HG02981 (cell line): Measurements from ENCODE around the gene MEOX1.
"Not testable (repeated sequence)": the region's sequence is repeated elsewhere in the genome, so short reads cannot be mapped to it uniquely, and the experiment has no call there.

Experiments
- ATAC-seq: cut with Tn5 transposase; IDR thresholded peaks from one replicate; pipeline ENCODE4 v1.9.1; 2021; ENCODE audit warnings: mild to moderate bottlenecking, moderate library complexity; ENCODE audit not compliant: unreplicated experiment

The MEOX1 gene

DNA sequence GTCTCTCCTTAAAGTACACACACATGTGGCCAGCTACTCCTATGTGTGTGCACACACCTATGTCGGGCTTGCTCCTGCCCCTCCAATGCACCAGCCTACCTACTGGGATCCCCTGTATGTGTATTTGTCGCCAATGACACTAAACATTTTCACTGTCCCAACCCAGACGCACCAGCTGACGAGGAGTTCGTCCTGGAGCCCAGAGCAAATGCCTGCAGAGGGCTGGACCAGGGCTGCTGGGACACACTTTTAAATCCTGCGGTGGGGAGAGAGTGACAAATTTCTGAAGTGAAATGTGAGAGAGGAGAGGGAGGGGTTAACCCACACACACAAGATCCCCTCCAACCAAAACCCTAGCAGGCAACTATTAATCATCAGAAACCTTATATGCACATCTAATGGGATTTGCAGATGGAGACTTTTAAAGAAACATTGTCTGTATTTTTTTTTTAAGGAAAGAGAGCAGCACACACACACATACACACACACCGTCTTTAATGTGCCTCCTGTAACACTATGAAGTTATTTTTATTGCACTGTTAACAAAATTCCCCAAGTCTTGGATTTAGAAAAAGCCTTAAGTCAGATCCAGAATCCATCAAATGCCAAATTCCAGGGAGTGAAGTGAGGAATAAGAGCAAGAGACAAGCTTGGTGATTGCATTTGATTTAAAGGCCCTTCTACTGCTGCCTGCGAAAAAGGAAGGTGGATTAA is at the start of gene MEOX1:
MEOX1 (minus strand) TSS at position 224 of the 714 bp plus-strand sequence. CDS start 388 bp downstream, outside the sequence.
- ATAC-seq = no peak

DNA sequence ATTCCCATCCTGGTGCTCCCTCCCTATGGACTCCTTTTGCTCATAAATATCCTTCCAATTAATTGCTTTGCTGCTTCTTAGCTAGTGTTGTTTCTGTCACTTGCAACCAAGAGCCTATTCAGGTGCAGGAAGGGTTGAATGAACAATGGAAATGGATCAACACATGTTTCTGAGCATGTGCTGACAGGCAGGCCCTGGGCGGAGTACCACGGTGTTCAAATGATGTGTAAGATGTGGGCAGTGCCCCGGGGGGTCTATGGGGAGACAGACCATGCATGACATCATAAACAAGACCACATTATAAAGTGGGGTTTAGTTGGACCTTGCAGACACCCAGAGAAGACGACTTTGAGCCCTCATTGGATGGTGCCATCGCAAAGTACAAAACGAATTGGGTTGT is 48.4 kb upstream of the MEOX1 start:
- ATAC-seq = no peak

DNA sequence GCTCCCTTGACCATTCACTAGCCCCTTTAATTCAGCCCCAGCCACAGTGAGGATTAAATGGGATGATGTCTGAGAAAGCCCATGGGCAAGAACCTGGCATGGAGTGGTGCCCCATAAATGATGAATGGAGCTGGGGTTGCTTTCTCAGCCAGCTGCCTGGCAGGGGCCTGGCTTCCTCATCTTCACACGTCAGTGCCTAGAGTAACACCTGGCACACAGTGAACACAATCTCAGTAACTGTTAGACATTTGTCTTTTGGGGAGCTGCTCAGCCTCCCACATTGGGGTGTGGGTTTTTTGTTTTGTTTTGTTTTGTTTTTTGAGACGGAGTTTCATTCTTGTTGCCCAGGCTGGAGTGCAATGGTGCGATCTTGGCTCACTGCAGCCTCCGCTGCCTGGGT is 47.5 kb upstream of the MEOX1 start:
- ATAC-seq = no peak

DNA sequence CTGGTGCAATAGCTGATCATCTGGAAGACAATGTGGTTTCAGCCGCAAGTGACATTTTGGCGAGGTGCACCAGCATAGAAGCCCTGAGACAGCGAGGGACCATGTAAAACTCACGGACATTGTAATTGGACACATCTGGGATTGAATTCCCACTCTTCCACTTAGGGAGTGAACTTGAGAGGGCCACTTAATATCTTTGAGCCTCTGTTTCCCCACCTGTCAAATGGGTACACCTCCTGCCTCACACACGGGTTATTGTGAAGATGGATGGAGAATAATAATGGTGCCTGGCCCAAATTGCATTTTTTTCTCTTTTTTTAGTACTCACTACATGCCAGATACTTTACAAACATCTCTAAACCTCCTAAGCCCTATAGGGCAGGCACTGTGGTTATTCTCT is 45.5 kb upstream of the MEOX1 start:
- no peak for ATAC-seq

DNA sequence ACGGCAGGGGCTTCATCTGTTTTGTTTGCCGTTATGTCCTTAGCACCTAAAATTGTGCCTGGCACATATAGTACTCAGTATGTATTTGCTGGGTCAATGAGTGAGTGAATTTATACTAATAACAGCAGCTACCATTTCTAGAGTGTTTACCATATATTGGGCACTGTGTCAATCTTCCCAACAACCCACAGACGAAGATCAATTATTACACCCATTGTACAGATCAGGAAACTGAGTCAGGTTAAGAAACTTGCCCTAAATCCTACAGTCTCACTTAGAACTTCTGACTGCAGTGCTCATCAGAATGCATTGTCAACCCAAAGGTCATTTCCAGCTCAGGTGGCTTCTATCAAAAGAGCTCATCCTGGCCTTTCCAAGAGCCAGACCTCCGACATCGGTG is 44.5 kb upstream of the MEOX1 start:
- no peak for ATAC-seq

DNA sequence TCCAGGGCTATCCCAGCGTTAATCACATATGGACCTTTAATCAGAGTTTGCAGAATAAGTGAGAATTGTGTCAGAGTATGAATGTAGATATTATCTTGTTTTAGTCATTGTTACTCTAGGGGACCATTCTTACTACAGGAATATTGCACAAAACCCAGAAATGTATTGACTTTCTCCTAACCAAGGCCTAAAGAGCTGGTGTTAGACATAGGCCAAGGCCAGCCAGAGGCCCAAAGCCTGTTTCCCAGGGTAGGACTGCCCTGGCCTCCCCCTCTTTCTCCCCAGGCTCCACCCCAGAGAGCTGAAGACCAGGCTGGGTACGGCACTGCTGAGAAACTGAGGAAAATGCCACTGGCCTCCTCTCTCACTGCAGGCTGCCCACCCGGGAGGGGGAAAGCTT is 41.9 kb upstream of the MEOX1 start:
- no peak for ATAC-seq

DNA sequence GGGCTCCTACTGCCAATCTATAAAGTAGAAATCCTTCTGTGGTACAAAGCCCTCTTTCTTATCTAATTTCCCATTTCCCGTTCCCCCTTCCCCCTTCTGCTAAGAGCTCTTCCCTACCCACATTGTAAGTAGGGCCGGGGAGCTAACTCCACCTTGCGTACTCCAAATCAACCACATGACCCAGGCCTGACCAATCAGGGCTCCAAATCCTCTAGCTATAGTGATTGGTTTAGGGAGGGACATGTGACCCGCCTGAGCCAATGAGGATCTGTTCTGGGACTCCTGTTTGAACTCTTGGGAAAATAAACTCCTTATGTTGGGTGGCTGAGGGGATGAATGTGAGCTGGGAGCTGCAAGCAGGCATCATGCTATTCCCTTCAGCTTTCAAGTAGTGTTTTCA is 40.9 kb upstream of the MEOX1 start:
- no peak for ATAC-seq

DNA sequence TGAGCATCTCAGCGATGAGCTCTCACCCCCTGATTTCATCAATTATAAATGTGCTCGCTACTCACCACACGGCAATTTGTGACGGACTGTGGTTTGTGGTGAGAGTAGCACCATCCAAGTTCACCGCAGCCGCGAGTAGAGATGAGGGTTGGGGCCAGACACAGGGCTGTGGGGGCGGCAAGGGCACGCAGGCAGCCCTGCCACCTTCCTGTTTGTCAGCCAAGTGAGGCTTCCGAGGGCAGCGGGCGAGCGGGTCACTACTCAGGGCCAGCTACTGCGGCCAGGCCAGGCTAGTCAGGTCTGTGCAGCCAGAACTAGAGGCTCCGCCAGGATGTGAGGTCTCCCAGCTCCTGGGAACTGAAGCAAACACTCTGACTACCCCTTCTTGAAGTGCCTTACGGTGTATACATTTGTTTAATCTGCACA is 39.6 kb upstream of the MEOX1 start:
- peak; percentile 41 for ATAC-seq

DNA sequence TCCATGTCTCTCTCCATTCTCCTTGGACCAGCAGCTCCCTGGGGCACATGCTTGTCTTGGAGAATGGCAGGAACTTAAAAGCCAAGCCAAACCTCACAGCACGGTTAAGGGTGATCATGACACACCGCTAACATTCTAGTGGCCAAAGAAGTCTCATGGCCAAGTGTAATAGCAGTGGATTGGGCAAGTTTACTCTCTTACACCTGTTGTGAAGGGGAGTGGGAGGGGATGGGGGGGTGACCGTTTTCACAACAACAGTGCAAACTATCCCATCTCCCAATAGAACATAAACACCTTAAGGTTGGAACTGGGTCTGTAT is 37.7 kb upstream of the MEOX1 start:
- ATAC-seq = no peak

DNA sequence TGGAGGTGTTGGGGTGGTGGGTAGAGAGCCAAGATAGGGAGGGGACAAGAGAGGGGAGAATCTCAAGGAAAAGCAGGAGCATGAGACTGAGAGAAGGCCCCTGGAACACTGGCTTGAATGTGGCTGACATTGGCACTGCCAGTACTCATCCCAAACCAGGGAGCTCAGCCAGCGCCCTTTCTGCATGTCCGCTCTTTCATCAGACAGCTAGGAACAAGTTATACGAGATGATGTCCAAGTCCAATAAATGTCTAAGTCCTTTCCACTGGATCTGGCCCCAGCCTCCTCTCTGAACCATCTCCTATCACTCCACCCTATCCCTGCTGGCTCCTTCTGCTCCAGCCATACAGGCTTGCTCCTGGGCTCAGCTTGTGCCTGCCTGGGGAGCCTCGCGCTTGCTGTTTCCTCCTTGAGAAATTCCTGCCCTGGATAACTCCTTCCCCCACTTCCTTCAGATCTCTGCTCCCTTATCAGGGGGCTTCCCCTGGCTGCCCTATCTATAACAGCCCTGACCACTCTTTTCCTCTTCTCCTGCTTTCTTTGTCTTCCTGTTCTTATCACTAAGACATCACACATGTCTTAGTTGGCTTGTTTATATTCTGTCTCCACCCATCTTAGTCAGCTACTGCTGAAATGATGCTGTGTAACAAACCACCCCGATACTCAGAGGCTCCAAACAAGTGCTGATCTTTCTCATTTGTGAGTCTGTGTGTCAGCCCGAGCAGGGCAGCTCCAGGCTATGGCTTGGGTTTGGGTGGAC is 37.1 kb upstream of the MEOX1 start:
- no peak for ATAC-seq

DNA sequence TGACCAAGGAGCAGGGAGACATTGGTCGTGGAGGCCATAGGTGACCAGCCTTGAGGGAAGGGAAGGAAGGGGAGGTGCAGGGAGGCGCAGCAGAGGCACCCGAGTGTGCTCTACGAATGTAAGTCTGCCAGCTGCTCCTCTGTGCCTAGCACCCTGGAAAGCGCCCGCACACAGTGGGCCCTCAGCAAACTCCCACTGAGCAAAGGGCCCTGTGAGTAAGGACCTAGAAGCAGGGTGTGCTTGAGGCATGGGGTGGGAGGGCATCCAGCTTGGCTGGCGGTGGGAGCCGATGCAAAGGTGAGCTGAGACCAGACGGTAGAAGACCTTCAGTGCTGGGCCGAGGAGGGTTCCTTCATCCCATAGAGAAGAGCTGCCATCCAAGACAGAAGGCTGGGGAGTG is 36.2 kb upstream of the MEOX1 start:
- ATAC-seq = no peak

DNA sequence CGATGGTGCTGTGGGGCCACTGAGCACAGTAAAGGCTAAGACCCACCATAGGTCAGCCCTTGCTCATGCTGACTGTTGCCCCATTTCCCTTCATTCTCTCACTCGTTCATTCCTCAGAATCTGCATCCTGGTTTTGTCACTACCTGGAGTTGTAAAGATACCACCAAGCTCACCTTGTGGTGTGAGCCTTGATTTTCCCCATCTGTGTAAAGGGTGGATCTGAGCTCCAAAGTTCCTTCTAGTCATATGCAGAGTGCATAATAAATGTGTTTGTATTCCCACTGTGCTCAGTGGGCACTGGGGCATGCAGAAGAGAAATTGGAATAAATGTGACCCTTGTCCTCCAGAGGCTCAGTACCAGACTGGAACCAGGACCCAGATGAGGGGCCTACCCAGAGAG is 35.2 kb upstream of the MEOX1 start:
- ATAC-seq = no peak

DNA sequence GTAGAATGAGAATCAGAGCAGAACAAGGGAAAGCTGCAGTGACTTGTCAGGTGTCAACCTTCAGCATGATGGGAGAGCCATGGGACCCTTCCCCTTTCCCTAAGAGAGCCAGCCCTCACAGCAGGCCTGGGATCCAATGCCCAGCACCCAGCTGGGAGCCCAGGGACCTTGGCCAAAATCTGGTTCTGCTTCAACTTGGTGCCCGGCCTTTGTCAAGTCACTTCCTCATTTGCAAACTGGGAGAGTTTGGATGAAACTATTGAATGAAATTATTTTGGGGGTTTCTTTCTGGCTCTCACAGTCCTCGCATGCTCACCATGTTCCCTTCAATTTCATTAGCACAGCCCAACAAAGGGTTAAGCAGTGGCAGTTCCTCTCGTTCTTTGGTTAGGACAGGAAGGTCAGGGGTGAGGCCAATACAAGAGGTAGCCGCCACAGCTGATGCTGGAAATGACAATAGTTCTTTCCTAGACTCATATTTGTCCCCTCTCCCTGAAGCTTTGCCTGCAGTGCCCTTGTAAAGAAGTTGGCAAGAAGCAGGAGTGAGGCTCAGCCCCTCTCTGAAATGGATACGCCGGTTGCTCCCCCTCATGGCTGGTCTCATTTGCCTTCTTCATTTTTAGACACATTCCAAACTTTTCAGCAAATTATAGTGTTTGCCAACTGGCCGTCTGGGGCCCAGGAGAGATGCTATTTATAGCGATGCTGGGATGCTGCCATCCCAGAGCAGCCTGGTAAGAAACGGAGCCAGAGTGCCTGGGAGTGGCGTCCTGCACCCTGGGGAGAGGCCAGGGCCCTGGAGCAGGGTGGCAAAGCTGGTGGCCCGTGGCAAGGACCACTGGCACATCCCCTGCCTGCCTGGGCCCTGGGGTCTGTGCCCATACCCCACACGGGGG is 34.5 kb upstream of the MEOX1 start:
- no peak for ATAC-seq

DNA sequence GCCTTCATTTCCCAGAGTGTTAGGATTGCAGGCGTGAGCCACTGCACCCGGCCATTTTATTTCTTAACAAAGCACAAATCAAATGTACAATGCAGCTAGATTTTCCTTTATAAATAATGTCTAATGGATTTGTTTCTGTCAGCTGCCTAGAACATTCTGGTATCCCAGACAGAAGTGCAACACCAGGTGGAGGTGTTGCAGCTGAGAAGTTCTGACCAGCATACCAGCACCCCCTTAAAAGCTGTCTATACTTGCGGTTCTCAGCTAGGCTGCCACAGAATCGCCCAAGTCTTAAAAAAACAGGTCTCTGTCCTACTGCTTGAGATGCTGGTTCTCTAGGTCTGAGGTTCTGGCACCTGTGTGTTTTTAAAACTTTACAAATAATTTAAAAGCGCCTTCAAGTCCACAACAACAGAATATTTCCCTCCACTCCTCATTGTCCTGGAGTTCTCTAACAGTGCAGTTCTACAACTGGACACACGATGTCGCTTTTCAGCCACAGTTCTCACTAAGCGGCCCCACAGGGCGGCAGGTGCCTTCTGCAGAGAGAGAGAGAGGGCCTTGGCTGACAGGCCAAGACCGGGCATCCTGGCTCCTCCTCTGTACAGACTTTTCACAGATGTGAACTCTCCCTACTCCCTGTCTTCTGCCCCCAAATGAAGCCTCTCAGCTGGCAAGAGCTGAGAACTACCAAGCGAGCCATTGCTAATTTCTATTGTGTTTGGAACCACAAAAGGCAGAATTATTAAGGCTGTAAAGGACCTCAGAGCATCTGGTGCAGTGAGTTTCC is 32.6 kb upstream of the MEOX1 start:
- ATAC-seq = no peak

DNA sequence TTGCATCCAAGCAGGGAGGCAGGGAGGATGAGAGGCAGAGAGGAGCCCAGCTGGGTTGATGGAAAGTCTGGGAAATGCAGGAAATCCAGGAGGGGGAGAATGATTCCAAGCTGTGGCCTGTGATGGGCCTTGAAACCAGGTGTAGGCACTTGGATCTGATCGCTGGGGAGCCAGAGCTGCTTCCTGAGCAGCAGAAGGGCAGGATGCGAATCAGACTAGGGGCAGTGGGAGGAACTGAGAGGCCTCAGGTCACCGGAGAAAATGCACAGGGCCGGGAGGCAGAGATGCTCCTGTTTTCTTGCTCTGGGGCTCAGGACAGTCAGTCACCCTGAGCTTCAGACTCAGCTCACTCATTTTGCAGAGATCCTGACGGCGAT is 29.6 kb upstream of the MEOX1 start:
- ATAC-seq = no peak

DNA sequence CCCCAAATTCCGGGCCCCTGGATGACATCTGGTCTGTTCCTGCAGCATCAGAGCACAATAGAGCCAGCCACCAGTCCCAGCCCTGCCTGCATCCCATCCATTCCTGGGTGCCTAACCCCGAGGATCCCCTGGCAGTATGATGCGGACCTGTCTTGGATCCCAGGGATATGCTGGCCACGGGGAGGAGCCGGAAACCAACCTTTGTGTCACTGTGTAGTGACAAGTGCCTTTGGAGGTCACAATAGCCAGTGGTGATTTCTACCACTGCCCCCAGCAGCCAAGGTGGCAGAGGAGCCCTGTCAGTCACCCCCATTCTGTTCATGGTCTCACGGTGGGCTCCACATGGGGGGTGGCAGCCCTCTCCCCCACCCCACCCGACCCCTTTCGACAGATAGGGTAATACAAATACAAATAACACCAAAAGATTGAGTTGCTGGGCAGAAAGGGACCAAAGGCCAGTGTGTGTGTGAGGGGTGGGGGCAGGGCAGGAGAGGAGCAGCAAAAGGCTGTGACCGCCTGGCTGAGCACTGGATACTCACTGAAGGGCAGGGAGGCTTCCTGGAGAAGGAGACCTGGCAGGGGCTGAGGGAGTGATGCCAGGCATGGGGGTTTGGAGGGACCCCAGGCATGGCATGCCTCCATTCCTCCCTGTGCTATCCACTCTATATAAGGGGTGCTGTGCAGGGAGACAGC is 29.0 kb upstream of the MEOX1 start:
- ATAC-seq = no peak

DNA sequence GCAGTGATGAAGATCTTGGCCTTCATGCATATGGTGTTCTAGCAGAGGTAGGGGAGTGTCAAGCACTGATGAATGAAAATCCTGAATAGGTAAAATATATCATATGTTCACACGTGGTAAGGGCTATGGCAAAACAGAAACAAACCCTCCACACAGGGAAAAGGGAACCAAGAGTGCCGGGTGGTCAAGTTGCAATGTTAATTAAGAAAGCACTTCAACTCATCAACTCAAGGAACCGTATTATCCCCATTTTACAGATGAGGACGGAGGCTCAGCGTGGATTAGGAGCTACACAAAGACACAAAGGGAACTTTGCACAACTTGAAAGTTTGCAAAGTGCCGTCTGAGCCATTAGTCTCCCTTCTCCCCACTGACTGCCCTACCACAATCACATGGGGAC is 28.1 kb upstream of the MEOX1 start:
- no peak for ATAC-seq

DNA sequence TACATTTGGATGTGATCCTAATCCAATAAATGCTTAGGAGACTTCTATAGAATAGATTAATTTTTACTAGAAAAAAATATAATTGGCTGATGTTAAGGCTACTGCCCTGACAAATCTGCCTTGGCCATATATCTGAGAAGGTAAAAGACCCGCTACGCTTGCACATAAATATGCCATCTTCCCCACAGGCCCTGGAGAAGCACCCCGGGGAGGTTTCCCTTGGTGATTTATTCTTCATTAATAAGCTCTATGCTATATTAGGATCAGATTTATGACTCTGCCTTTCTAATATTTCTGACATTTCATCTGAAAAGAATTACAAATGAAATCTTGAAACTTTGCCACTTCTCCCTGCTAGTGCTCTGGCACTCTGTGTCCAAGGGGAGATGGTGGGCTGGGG is 27.4 kb upstream of the MEOX1 start:
- no peak for ATAC-seq

DNA sequence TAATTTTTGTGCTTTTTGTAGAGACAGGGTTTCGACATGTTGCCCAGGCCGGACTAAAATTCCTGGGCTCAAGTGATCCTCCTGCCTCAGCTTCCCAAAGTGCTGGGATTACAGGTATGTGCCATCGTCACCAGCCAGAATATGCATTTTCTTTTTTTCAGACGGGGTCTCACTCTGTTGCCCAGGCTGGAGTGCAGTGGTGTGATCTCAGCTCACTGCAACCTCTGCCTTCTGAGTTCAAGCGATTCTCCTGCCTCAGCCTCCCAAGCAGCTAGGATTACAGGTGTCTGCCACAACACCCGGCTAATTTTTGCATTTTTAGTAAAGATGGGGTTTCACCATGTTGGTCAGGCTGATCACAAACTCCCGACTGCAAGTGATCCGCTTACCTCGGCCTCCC is 25.2 kb upstream of the MEOX1 start:
- not testable (repeated sequence) for ATAC-seq

DNA sequence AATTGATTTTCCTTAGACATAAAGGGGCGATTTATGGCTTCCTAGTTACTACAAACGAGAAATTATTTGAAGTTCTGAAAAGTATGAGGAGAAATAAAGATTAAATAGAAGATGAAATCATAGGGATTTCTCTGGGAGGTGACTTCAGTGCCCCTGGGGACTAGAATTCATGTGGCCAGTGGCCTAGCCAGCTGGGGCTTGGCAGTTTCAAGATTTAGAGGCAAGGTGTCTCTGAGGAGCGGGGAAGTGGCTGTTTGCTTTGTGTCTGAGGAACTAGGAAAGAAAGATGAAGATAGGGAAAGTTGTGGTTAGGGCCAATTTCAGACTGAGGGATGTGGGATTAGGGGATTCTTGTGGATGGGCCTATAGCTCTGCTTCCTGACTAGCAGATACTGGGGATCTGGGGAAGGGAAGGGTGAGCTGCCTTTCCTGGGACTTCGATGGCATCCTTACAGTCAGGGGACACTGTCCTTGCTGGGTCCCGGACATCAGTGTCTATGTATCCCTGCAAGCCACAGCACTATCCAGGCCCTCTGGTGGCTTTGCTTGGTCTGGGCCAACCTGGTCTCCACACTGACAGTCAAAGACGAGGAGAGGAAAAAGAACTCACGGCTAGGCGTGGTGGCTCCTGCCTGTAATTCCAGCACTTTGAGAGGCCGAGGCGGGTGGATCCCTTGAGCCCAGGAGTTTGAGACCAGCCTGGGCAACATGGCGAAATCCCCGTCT is 22.4 kb upstream of the MEOX1 start:
- ATAC-seq = no peak
